CD4-positive, alpha-beta T cell treated with Interleukin-17A for 4 hours (primary cell): ENCODE results near the gene ALDH1L2.

Experiments used
- DNase-seq: peaks from one replicate; pipeline ENCODE4 v3.0.0-alpha.2; 2020; ENCODE audit warnings: mixed read lengths

ALDH1L2 gene

GRCh38 chr12:104975587-104976343, 108.5 kb downstream of the ALDH1L2 start:
- DNase-seq, result no peak

GRCh38 chr12:104974626-104975290, 109.5 kb downstream of the ALDH1L2 start:
- DNase-seq, result no peak

- DNase-seq, result no peak
These were observed 111.0 kb downstream of the ALDH1L2 start for GRCh38 chr12:104973250-104973649.

- no peak for DNase-seq
These were observed 113.0 kb downstream of the ALDH1L2 start for GRCh38 chr12:104971306-104971705.
